H9 (cell line): ENCODE results near the gene SEMA7A. TPM values are rescaled to one million over a fixed set of nuclear protein-coding genes. Genes with fewer than 3 reads are reported as not detected.

ENCODE experiments used
- DNase-seq: peaks from one replicate; pipeline ENCODE4 v3.0.0-alpha.2; 2017
- H2AFZ ChIP-seq: one replicate; pipeline ENCODE4 v1.6.1; 2013; ENCODE audit warnings: mild to moderate bottlenecking, low read length, control low read depth, moderate library complexity
- H2AK5ac ChIP-seq: 2 replicates; pipeline ENCODE4 v1.6.1; 2013; ENCODE audit warnings: low read length, control low read depth, mixed read lengths; ENCODE audit not compliant: insufficient read length
- H2BK120ac ChIP-seq: one replicate; pipeline ENCODE4 v1.6.1; 2013; ENCODE audit warnings: low read depth, mild to moderate bottlenecking, low read length, control low read depth, inconsistent platforms; ENCODE audit not compliant: poor library complexity, severe bottlenecking
- H2BK12ac ChIP-seq: 2 replicates; pipeline ENCODE4 v1.6.1; 2013; ENCODE audit warnings: low read length, control low read depth, mixed read lengths, low read depth; ENCODE audit not compliant: insufficient read length
- H2BK15ac ChIP-seq: 2 replicates; pipeline ENCODE4 v1.6.1; 2013; ENCODE audit warnings: low read depth, low read length, control low read depth
- H2BK20ac ChIP-seq: one replicate; pipeline ENCODE4 v1.6.1; 2013; ENCODE audit warnings: low read depth, mild to moderate bottlenecking, low read length, control low read depth, inconsistent platforms; ENCODE audit not compliant: poor library complexity, severe bottlenecking
- H2BK5ac ChIP-seq: 2 replicates; pipeline ENCODE4 v1.6.1; 2013; ENCODE audit warnings: low read length, control low read depth, mixed read lengths; ENCODE audit not compliant: insufficient read length
- H3K14ac ChIP-seq: 2 replicates; pipeline ENCODE4 v1.6.1; 2013; ENCODE audit warnings: low read length, control low read depth; ENCODE audit not compliant: insufficient read depth
- H3K18ac ChIP-seq: 2 replicates; pipeline ENCODE4 v1.6.1; 2013; ENCODE audit warnings: low read depth, mild to moderate bottlenecking, mixed read lengths, low read length, control low read depth; ENCODE audit not compliant: insufficient read length
- H3K23ac ChIP-seq: 2 replicates; pipeline ENCODE4 v1.6.1; 2013; ENCODE audit warnings: low read length, control low read depth, mixed read lengths, low read depth; ENCODE audit not compliant: insufficient read length
- H3K23me2 ChIP-seq: 2 replicates; pipeline ENCODE4 v1.6.1; 2013; ENCODE audit warnings: low read depth, mild to moderate bottlenecking, mixed read lengths, low read length, control low read depth; ENCODE audit not compliant: insufficient read length, poor library complexity, severe bottlenecking
- H3K27ac ChIP-seq: 2 replicates; pipeline ENCODE4 v1.5.1; 2013; ENCODE audit warnings: low read length, control low read depth, mixed read lengths, low read depth; ENCODE audit not compliant: insufficient read length
- H3K27me3 ChIP-seq: 2 replicates; pipeline ENCODE4 v1.6.1; 2013; ENCODE audit warnings: low read length, control low read depth, inconsistent platforms; ENCODE audit not compliant: insufficient read depth
- H3K4ac ChIP-seq: 2 replicates; pipeline ENCODE4 v1.6.1; 2013; ENCODE audit warnings: low read depth, mild to moderate bottlenecking, control low read depth, inconsistent platforms, low read length, moderate library complexity
- H3K4me1 ChIP-seq: 2 replicates; pipeline ENCODE4 v1.6.1; 2013; ENCODE audit warnings: low read length, control low read depth, inconsistent platforms; ENCODE audit not compliant: insufficient read depth
- H3K4me2 ChIP-seq: 2 replicates; pipeline ENCODE4 v1.6.1; 2013; ENCODE audit warnings: low read length, control low read depth, mixed read lengths; ENCODE audit not compliant: insufficient read length, insufficient read depth
- H3K56ac ChIP-seq: 2 replicates; pipeline ENCODE4 v1.6.1; 2013; ENCODE audit warnings: low read depth, mild to moderate bottlenecking, mixed read lengths, low read length, control low read depth; ENCODE audit not compliant: insufficient read length
- H3K79me1 ChIP-seq: 2 replicates; pipeline ENCODE4 v1.6.1; 2013; ENCODE audit warnings: low read depth, mild to moderate bottlenecking, moderate library complexity, low read length, control low read depth, inconsistent platforms; ENCODE audit not compliant: insufficient read depth, poor library complexity, severe bottlenecking
- H3K79me2 ChIP-seq: 2 replicates; pipeline ENCODE4 v1.6.1; 2013; ENCODE audit warnings: low read length, control low read depth, inconsistent platforms; ENCODE audit not compliant: insufficient read depth
- H3K9ac ChIP-seq: 2 replicates; pipeline ENCODE4 v1.6.1; 2013; ENCODE audit warnings: low read length, control low read depth, mixed read lengths; ENCODE audit not compliant: insufficient read length; ENCODE audit errors: extremely low read depth
- H3K9me3 ChIP-seq: one replicate; pipeline ENCODE4 v1.6.1; 2013; ENCODE audit warnings: low read depth, low read length, inconsistent platforms; ENCODE audit not compliant: control insufficient read depth
- H3T11ph ChIP-seq: one replicate; pipeline ENCODE4 v1.6.1; 2013; ENCODE audit warnings: mild to moderate bottlenecking, low read length, control low read depth, inconsistent platforms
- H4K20me1 ChIP-seq: one replicate; pipeline ENCODE4 v1.6.1; 2013; ENCODE audit not compliant: control insufficient read depth, insufficient read length, insufficient read depth
- H4K5ac ChIP-seq: 2 replicates; pipeline ENCODE4 v1.6.1; 2013; ENCODE audit warnings: low read depth, mild to moderate bottlenecking, mixed read lengths, low read length, control low read depth; ENCODE audit not compliant: insufficient read length
- H4K8ac ChIP-seq: replicated peaks from 2 replicates; pipeline ENCODE4 v1.6.1; 2013; ENCODE audit warnings: low read length, control low read depth, mixed read lengths, low read depth; ENCODE audit not compliant: insufficient read length
- H4K91ac ChIP-seq: 2 replicates; pipeline ENCODE4 v1.6.1; 2013; ENCODE audit warnings: low read depth, mild to moderate bottlenecking, moderate library complexity, mixed read lengths, low read length, control low read depth; ENCODE audit not compliant: insufficient read length
- H3K27ac Mint-ChIP-seq, 3 experiments: 2 replicates in 2 of 3; 3 replicates in 1 of 3; pipeline ENCODE4 v1.8.0; 2020 to 2021; ENCODE audit warnings: mixed read lengths in 3 of 3, mild to moderate bottlenecking in 1 of 3, moderate library complexity in 1 of 3
- H3K27me3 Mint-ChIP-seq: 2 replicates; pipeline ENCODE4 v1.8.0; 2021; ENCODE audit warnings: low read depth, mild to moderate bottlenecking, moderate library complexity, mixed read lengths
- H3K36me3 Mint-ChIP-seq, 3 experiments: 2 replicates in 2 of 3; 3 replicates in 1 of 3; pipeline ENCODE4 v1.8.0; 2020 to 2021; ENCODE audit warnings: low read depth in 3 of 3, mixed read lengths in 3 of 3; ENCODE audit not compliant: insufficient read depth in 1 of 3
- H3K4me1 Mint-ChIP-seq, 2 experiments: 2 replicates each; pipeline ENCODE4 v1.8.0; 2020; ENCODE audit warnings: mixed read lengths in 2 of 2
- H3K4me3 Mint-ChIP-seq, 2 experiments: 2 replicates in 1 of 2; 3 replicates in 1 of 2; pipeline ENCODE4 v1.8.0; 2020 to 2021; ENCODE audit warnings: mild to moderate bottlenecking in 2 of 2, mixed read lengths in 2 of 2, moderate library complexity in 1 of 2
- H3K9me3 Mint-ChIP-seq, 2 experiments: 2 replicates in 1 of 2; 3 replicates in 1 of 2; pipeline ENCODE4 v1.8.0; 2020; ENCODE audit warnings: mild to moderate bottlenecking in 2 of 2, mixed read lengths in 2 of 2, moderate library complexity in 1 of 2
- WGBS: extraction: QIAGEN DNeasy Blood & Tissue Kit; methylation state at CpG from one replicate; pipeline ENCODE4 v1.1.7; 2013; ENCODE audit warnings: missing lambda C conversion rate, low lambda C conversion rate, mixed read lengths; ENCODE audit not compliant: insufficient read length; ENCODE audit errors: extremely low coverage; 5-methylcytosine and 5-hydroxymethylcytosine counted together
- total RNA-seq: library from RNA; stranded (reverse); gene quantifications from 2 replicates; pipeline ENCODE4 v1.2.1, GENCODE V29; 2021
- TF ChIP-seq, protein P1 (sequence below): fragments of 200-600 bp; sonication (generic); conservative IDR thresholded peaks from 3 replicates; pipeline ENCODE4 v1.8.0; 2021; ENCODE audit warnings: antibody characterized with exemption, mild to moderate bottlenecking

The SEMA7A gene
- total RNA-seq, 1 experiment from 2014 or later: 5.7 TPM

DNA sequence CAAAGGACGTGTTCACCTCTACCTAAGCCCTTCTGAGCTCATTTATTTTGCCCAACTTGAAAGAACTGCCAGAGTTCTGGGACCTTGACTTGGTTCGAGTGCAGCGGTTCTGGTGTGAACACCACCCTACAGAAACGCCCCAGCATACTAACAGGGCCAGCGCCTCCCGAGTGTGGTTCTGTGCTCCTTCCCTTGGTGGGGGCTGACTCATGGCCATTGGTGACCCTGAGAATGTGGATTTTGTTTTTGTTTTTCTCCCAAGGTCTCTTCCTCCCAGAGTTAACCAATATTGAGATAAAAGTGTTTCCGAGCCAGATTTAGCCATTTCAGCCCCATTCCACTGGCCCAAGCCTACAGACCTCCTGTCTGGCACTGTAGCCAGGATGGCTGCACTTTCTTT is 27.9 kb downstream of the SEMA7A start:
- no peak for DNase-seq
- Histone ChIP-seq H2AK5ac (no peak overlapping the region), H3K56ac (no peak overlapping the region), H4K5ac (no peak overlapping the region), H3K9me3 (no peaks in the 10 kb centered on the region), H3K23me2 (no peaks in the 10 kb centered on the region), H3K79me1 (no peaks in the 10 kb centered on the region), H3K27me3 (no peaks in the 10 kb centered on the region), H3K23ac (no peak overlapping the region), H3K79me2 (no peaks in the 10 kb centered on the region), H3K14ac (no peak overlapping the region), H3T11ph (no peak overlapping the region), H2BK12ac (no peak overlapping the region), H3K27ac (no peak overlapping the region), H2BK120ac (no peak overlapping the region), H3K18ac (no peak overlapping the region), H4K8ac (no peak overlapping the region), H3K4ac (no peak overlapping the region), H2AFZ (no peak overlapping the region), H2BK20ac (no peak overlapping the region), H3K9ac (no peak overlapping the region), H2BK15ac (no peak overlapping the region), H2BK5ac (no peak overlapping the region), H3K4me2 (no peak overlapping the region), H3K4me1 (peaks cover 3% of the 10 kb centered on the region; the same call in 1 of the 2 replicates), H4K91ac (no peak overlapping the region), H4K20me1 (no peaks in the 10 kb centered on the region)
- no peak overlapping the region for H3K4me3 Mint-ChIP-seq
- TF ChIP-seq, protein P1, sequence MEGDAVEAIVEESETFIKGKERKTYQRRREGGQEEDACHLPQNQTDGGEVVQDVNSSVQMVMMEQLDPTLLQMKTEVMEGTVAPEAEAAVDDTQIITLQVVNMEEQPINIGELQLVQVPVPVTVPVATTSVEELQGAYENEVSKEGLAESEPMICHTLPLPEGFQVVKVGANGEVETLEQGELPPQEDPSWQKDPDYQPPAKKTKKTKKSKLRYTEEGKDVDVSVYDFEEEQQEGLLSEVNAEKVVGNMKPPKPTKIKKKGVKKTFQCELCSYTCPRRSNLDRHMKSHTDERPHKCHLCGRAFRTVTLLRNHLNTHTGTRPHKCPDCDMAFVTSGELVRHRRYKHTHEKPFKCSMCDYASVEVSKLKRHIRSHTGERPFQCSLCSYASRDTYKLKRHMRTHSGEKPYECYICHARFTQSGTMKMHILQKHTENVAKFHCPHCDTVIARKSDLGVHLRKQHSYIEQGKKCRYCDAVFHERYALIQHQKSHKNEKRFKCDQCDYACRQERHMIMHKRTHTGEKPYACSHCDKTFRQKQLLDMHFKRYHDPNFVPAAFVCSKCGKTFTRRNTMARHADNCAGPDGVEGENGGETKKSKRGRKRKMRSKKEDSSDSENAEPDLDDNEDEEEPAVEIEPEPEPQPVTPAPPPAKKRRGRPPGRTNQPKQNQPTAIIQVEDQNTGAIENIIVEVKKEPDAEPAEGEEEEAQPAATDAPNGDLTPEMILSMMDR: no peak
- no peak overlapping the region for H3K27ac Mint-ChIP-seq
- peaks cover 1 to 3% (median 2%) of the 10 kb centered on the region in 3 experiments; a peak in 2 of 7 replicates for H3K36me3 Mint-ChIP-seq
- H3K9me3 Mint-ChIP-seq: no peaks in the 10 kb centered on the region
- H3K27me3 Mint-ChIP-seq: no peaks in the 10 kb centered on the region; the same call in 1 of the 2 replicates
- peaks cover 14 to 33% of the 10 kb centered on the region in 2 experiments for H3K4me1 Mint-ChIP-seq
- WGBS: no CpG with 5 or more reads among the region's 7 CpGs
